ENCODE results near the gene LSAMP. TPM values are rescaled to one million over a fixed set of nuclear protein-coding genes. Genes with fewer than 3 reads are reported as not detected.

LSAMP gene
- total RNA-seq, 4 donors from 2014 or later, result 1.9 to 19.7 (median 2.8) TPM

- no peak for ATAC-seq (ENCODE audit: low FRiP score)
These were observed 554.7 kb downstream of the LSAMP start for GRCh38 chr3:115890579-115890978.

GRCh38 chr3:115885621-115886020 lies 559.7 kb downstream of the LSAMP start:
- TF ChIP-seq CTCF (IDR thresholded peaks at IDR 0.05), result no peak
- DNase-seq (ENCODE audit: low spot score), result no peak
- ATAC-seq (ENCODE audit: low FRiP score), result no peak

More at GRCh38 chr3:115890579-115890978, 554.7 kb downstream of the LSAMP start:
- TF ChIP-seq CTCF (IDR thresholded peaks at IDR 0.05), result no peak
- no peak for DNase-seq (ENCODE audit: low spot score)

- no peak for TF ChIP-seq CTCF (IDR thresholded peaks at IDR 0.05)
- ATAC-seq (ENCODE audit: low FRiP score) (no peak), DNase-seq (ENCODE audit: low spot score) (no peak)
These were observed 567.7 kb downstream of the LSAMP start for GRCh38 chr3:115877615-115877899.

DNA sequence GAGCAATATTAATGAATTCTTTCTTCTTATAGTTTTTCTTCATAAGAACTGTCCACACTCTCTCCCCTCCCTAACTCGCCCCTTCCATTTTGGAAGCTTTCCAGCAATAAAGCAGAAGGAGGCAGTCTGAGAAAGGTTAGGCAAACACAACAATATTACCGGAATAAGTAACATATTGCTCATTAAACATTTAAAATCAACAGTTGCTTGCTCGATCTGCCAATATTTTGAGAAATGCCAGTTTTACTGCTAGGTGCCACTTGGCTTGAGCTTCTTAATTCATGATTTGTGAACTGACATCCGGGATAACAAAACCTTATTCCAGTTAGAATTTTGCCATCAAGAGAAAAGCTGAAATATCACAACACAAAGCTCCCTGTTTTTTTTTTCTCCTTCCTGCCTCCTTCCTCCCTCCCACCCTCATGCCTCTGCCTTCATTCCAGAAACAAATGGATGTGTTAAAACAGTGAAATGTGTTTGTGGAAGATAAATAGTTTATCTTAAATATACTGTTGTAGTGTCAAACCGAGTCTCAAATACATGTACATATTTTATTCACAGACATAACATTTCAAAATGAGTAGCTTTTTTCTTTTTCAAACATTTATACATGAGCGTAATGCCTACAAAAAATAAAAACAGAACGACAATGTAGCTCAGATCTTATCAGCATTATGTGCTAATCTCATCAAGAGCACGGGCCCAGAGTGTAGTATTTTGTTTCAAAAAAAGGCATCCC lies 568.2 kb downstream of the LSAMP start:
- TF ChIP-seq CTCF (IDR thresholded peaks at IDR 0.05), result no peak
- ATAC-seq (ENCODE audit: low FRiP score), result no peak
- no peak for DNase-seq (ENCODE audit: low spot score)

GRCh38 chr3:115875460-115875859 lies 569.8 kb downstream of the LSAMP start:
- no peak for TF ChIP-seq CTCF (IDR thresholded peaks at IDR 0.05)
- DNase-seq (ENCODE audit: low spot score) (no peak), ATAC-seq (ENCODE audit: low FRiP score) (no peak)

- no peak for TF ChIP-seq CTCF (IDR thresholded peaks at IDR 0.05)
- ATAC-seq (ENCODE audit: low FRiP score) (no peak), DNase-seq (ENCODE audit: low spot score) (no peak)
These were observed 573.6 kb downstream of the LSAMP start for GRCh38 chr3:115871735-115872134.

GRCh38 chr3:115864911-115865310 lies 580.4 kb downstream of the LSAMP start:
- no peak for TF ChIP-seq CTCF (IDR thresholded peaks at IDR 0.05)
- no peak for ATAC-seq (ENCODE audit: low FRiP score)
- DNase-seq (ENCODE audit: low spot score), result no peak
